HFFc6 (cell line): Measurements from ENCODE around the gene ZNF181. TPM values are rescaled to one million over a fixed set of nuclear protein-coding genes. Genes with fewer than 3 reads are reported as not detected.
A peak's percentile ranks its signal among the peaks of the same experiment; 100 is the strongest.
"Not testable (repeated sequence)": the region's sequence is repeated elsewhere in the genome, so short reads cannot be mapped to it uniquely, and the experiment has no call there.

Experiments used
- DNase-seq: peaks from one replicate; pipeline ENCODE4 v3.0.0-alpha.2; 2018
- H3K27ac Mint-ChIP-seq: 2 replicates; pipeline ENCODE4 v1.8.0; 2020; ENCODE audit warnings: mild to moderate bottlenecking, mixed read lengths
- H3K27me3 Mint-ChIP-seq: 2 replicates; pipeline ENCODE4 v1.8.0; 2021; ENCODE audit warnings: mild to moderate bottlenecking, moderate library complexity, mixed read lengths; ENCODE audit not compliant: insufficient read depth
- H3K36me3 Mint-ChIP-seq: 2 replicates; pipeline ENCODE4 v1.8.0; 2021; ENCODE audit warnings: low read depth, mixed read lengths
- H3K4me1 Mint-ChIP-seq: 2 replicates; pipeline ENCODE4 v1.8.0; 2020; ENCODE audit warnings: low read depth, mixed read lengths
- H3K4me3 Mint-ChIP-seq: 2 replicates; pipeline ENCODE4 v1.8.0; 2020; ENCODE audit warnings: mild to moderate bottlenecking, moderate library complexity, mixed read lengths
- H3K9me3 Mint-ChIP-seq: 2 replicates; pipeline ENCODE4 v1.8.0; 2020; ENCODE audit warnings: mild to moderate bottlenecking, mixed read lengths
- long read RNA-seq: library from polyadenylated mRNA; unstranded; transcript quantifications from one replicate; pipeline ENCODE4 v2.0.0, GENCODE V29; 2019
- total RNA-seq, 6 experiments: library from RNA; stranded (reverse); fragmentation: NEBNext Ultra II Directional; extraction: Animal tissue kit (Norgen Biotek cat#: 25700); gene quantifications; 2 replicates in 1 of 6; 3 replicates in 5 of 6; pipeline ENCODE4 v1.2.3, GENCODE V29; 2021
- TF ChIP-seq, protein P1 (sequence below): fragments of 200-600 bp; sonication (generic); IDR thresholded peaks from 2 replicates; pipeline ENCODE4 v1.5.0; 2021; ENCODE audit warnings: antibody characterized with exemption, mild to moderate bottlenecking

Gene ZNF181
- 1 to 10 TPM; 3.7 to 5.6 (median 4.4) TPM for total RNA-seq
- long read RNA-seq, full-length matches to known transcripts = 1 of 8 reads
- long read RNA-seq, partial matches to known transcripts = 0 of 8 reads
- long read RNA-seq, other reads (novel, unspliced or antisense) = 7 of 8 reads

DNA sequence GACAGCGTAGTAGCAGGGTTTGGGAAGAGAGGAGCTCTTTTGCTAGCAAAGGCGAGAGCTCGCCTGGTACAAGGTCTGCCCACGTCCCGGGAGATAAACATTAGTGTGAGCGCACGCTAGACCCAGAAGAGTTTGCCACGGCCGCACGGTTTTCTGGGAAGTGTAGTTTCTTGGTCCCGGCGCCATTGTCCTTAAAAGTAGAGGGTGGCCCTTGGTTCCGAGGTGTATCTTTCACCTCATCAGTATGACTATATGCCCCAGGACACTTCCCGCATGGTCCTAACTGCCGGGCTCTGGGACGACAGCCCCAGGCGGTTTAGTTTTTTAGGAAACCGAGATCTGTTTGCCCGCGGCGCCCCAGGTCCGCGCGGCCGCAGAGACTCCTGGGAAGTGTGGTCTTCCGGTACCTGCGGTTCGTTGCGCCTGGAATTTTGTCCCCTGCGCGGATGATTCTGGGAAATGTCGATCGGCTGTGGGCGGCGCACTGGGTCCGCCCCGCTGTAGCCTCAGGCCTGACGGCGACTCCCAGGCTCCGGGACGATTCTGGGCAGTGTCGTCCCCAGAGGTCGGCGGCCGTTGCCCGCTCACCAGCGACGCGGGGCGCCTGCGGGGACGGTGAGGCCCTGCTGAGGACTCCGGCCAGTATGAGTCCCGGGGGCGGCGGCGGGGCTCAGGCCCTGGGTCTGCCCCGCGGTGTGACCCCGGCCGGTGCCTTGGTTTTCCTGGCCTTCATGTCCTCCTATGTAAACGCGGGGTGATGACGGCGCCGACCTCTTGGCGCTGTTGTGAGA lies at the start of gene ZNF181:
TSS of gene ZNF181 (plus strand) at position 498 of the 791 bp plus-strand sequence. CDS start 795 bp downstream, outside the sequence.
- peaks cover 23% of the 10 kb centered on the region for H3K4me1 Mint-ChIP-seq
- H3K4me3 Mint-ChIP-seq = peak within 1 kb of the TSS; percentile 92
- H3K27me3 Mint-ChIP-seq = peaks cover 6% of the 10 kb centered on the region; the same call in 1 of the 2 replicates
- peaks cover 25% of the 10 kb centered on the region for H3K9me3 Mint-ChIP-seq
- TF ChIP-seq, protein P1, sequence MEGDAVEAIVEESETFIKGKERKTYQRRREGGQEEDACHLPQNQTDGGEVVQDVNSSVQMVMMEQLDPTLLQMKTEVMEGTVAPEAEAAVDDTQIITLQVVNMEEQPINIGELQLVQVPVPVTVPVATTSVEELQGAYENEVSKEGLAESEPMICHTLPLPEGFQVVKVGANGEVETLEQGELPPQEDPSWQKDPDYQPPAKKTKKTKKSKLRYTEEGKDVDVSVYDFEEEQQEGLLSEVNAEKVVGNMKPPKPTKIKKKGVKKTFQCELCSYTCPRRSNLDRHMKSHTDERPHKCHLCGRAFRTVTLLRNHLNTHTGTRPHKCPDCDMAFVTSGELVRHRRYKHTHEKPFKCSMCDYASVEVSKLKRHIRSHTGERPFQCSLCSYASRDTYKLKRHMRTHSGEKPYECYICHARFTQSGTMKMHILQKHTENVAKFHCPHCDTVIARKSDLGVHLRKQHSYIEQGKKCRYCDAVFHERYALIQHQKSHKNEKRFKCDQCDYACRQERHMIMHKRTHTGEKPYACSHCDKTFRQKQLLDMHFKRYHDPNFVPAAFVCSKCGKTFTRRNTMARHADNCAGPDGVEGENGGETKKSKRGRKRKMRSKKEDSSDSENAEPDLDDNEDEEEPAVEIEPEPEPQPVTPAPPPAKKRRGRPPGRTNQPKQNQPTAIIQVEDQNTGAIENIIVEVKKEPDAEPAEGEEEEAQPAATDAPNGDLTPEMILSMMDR = no peak
- peak; percentile 84 for DNase-seq
- H3K27ac Mint-ChIP-seq = peak within 1 kb of the TSS; percentile 91
- peaks cover 40% of the 10 kb centered on the region for H3K36me3 Mint-ChIP-seq

DNA sequence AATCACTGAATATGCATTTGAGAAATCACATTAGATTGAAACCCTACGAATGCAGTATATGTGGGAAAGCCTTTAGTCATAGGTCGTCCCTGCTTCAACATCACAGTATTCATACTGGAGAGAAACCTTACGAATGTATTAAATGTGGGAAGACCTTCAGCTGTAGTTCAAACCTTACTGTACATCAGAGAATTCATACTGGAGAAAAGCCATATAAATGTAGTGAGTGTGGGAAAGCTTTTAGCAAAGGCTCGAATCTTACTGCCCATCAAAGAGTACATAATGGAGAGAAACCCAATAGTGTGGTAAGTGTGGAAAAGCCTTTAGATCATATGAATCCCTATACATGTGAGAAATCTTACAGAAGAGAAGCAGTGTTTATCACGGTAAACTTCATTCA lies 48.8 kb upstream of the ZNF181 start:
- not testable (repeated sequence) for H3K27ac Mint-ChIP-seq, H3K4me1 Mint-ChIP-seq, H3K4me3 Mint-ChIP-seq, H3K27me3 Mint-ChIP-seq, DNase-seq
- Mint-ChIP-seq H3K9me3 (peaks cover 63% of the 10 kb centered on the region), H3K36me3 (peaks cover 64% of the 10 kb centered on the region)

DNA sequence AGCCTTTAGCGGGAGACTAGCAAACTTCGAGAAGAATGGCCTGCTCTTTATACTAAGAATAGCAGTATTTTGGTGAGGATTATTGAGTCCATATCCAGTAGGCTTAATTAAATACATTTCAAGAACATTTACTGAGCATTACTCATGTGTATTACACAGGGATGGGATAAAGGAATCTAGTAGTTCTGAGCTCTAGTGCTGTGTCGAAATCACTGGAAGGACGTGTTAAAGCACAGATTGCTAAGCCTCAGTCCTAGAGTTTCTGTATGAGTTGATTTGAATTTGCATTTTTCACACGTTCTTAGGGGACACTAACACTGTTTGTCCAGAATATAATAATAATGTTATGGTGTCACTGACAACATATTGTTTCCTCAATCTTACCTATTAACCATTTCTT lies 47.6 kb upstream of the ZNF181 start:
- TF ChIP-seq, protein P1 = no peak
- Mint-ChIP-seq H3K27ac (no peak overlapping the region), H3K4me1 (no peaks in the 10 kb centered on the region), H3K36me3 (peaks cover 53% of the 10 kb centered on the region), H3K4me3 (no peak overlapping the region), H3K9me3 (peaks cover 57% of the 10 kb centered on the region), H3K27me3 (peaks cover 3% of the 10 kb centered on the region; the same call in 1 of the 2 replicates)
- no peak for DNase-seq

DNA sequence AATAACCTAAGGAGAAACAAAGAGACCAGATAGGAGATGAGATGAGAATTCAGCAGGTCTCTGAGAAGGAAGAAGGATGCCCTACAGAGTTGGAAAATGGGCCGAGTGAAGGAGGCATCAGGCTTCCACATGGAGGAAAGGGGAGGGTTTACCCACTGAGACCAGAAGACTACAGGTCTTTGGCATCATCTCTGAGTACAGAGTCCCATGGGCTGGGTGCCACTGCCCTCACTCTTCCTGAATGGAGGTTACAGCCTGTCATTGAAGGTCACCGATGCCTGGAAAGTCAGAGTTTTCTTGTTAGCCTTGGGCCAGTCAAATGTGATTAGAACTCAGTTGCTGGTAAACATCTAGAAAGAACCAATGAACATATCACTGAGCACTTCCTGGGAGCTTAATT lies 46.7 kb upstream of the ZNF181 start:
- Mint-ChIP-seq H3K4me3 (no peak overlapping the region), H3K27ac (no peak overlapping the region), H3K27me3 (peaks cover 3% of the 10 kb centered on the region; the same call in 1 of the 2 replicates), H3K4me1 (peaks cover 2% of the 10 kb centered on the region), H3K9me3 (peaks cover 52% of the 10 kb centered on the region), H3K36me3 (peaks cover 44% of the 10 kb centered on the region)
- TF ChIP-seq, protein P1 = no peak
- no peak for DNase-seq

DNA sequence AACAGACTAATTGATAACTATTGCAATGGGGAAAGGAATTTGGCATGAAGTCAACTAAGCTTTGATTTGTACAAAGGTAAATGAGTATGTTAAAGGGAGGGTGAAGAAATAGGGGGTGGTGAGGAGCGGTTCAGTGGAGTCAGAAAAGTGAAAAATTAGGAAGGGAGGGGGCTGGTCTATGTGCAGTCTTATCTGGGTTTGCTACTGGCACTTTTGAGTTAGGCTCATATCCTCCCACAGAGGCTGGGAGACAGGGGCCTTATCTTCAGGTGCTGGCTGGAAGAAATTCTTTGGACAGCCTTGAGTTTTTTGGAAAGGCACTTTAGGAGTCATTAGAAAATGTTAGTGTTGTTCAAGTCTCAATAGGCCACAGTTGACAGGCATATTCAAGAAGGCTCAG lies 45.5 kb upstream of the ZNF181 start:
- H3K9me3 Mint-ChIP-seq = peaks cover 40% of the 10 kb centered on the region
- no peak overlapping the region for H3K4me3 Mint-ChIP-seq
- TF ChIP-seq, protein P1 = no peak

DNA sequence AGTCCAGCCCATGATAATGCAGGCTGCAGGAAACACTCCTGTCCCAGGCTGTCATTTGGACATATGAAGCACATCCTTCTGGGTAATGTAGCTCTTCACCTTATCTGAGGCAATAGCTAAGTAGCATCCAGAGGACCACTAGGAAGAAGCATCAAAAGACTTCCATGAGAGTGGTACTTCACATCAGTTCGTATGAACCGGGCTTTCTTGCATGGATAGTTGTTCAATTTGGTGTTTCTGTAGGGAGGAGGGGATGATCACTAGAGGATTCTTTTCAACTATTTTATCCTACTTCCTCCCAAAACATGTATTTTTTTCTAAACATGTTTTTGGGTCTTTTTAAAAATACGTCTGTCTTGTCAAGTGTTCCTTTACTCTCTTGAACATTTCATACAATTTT lies 43.7 kb upstream of the ZNF181 start:
- H3K4me1 Mint-ChIP-seq = peaks cover 7% of the 10 kb centered on the region
- H3K9me3 Mint-ChIP-seq = peaks cover 22% of the 10 kb centered on the region
- DNase-seq = no peak
- TF ChIP-seq, protein P1 = no peak
- peaks cover 6% of the 10 kb centered on the region for H3K27me3 Mint-ChIP-seq
- peaks cover 13% of the 10 kb centered on the region for H3K36me3 Mint-ChIP-seq
- H3K27ac Mint-ChIP-seq = no peak overlapping the region
- H3K4me3 Mint-ChIP-seq = no peak overlapping the region

More for the DNA sequence above, 45.5 kb upstream of the ZNF181 start:
- H3K4me1 Mint-ChIP-seq = peaks cover 7% of the 10 kb centered on the region
- H3K27me3 Mint-ChIP-seq = peaks cover 6% of the 10 kb centered on the region
- no peak for DNase-seq
- H3K36me3 Mint-ChIP-seq = peaks cover 31% of the 10 kb centered on the region
- no peak overlapping the region for H3K27ac Mint-ChIP-seq
